Measurements from ENCODE around the gene GRIN3B.
A peak's percentile ranks its signal among the peaks of the same experiment; 100 is the strongest.

Gene GRIN3B

GRCh38 chr19:999379-999719 lies 870 bp upstream of the GRIN3B start:
- Histone ChIP-seq H3K36me3 (ENCODE audit: control insufficient read depth, insufficient read depth, low read length) (no peaks in the 10 kb centered on the region), H3K4me1 (ENCODE audit: control insufficient read depth, insufficient read depth, low read length) (no peaks in the 10 kb centered on the region; the same call in 1 of the 2 replicates), H3K9me3 (ENCODE audit: control insufficient read depth, insufficient read depth, low read length) (no peaks in the 10 kb centered on the region), H3K27ac (ENCODE audit: low read length) (no peak overlapping the region), H3K27me3 (ENCODE audit: control insufficient read depth, insufficient read depth, low read length) (peaks cover 7% of the 10 kb centered on the region), H3K4me3 (ENCODE audit: low read length) (no peak overlapping the region)
- no CpG with 5 or more reads among the region's 3 CpGs for WGBS (ENCODE audit: insufficient coverage, insufficient read length)
- DNase-seq (ENCODE audit: low read depth, low spot score) = no peak

- Histone ChIP-seq H3K4me3 (ENCODE audit: low read length) (peak overlapping the region; percentile 61; the same call in 1 of the 2 replicates), H3K9me3 (ENCODE audit: control insufficient read depth, insufficient read depth, low read length) (no peaks in the 10 kb centered on the region), H3K27ac (ENCODE audit: low read length) (no peak overlapping the region), H3K36me3 (ENCODE audit: control insufficient read depth, insufficient read depth, low read length) (no peaks in the 10 kb centered on the region), H3K27me3 (ENCODE audit: control insufficient read depth, insufficient read depth, low read length) (peaks cover 7% of the 10 kb centered on the region), H3K4me1 (ENCODE audit: control insufficient read depth, insufficient read depth, low read length) (no peaks in the 10 kb centered on the region; the same call in 1 of the 2 replicates)
- DNase-seq (ENCODE audit: low read depth, low spot score) = no peak
- WGBS (ENCODE audit: insufficient coverage, insufficient read length) = no CpG with 5 or more reads among the region's 73 CpGs
These were observed 645 bp downstream of the GRIN3B start for GRCh38 chr19:1000591-1001537.

GRCh38 chr19:1001538-1002166 lies 1.4 kb downstream of the GRIN3B start:
- no CpG with 5 or more reads among the region's 20 CpGs for WGBS (ENCODE audit: insufficient coverage, insufficient read length)
- Histone ChIP-seq H3K4me3 (ENCODE audit: low read length) (no peak overlapping the region), H3K27ac (ENCODE audit: low read length) (no peak overlapping the region), H3K9me3 (ENCODE audit: control insufficient read depth, insufficient read depth, low read length) (no peaks in the 10 kb centered on the region), H3K27me3 (ENCODE audit: control insufficient read depth, insufficient read depth, low read length) (peaks cover 7% of the 10 kb centered on the region), H3K36me3 (ENCODE audit: control insufficient read depth, insufficient read depth, low read length) (no peaks in the 10 kb centered on the region), H3K4me1 (ENCODE audit: control insufficient read depth, insufficient read depth, low read length) (no peaks in the 10 kb centered on the region; the same call in 1 of the 2 replicates)
- no peak for DNase-seq (ENCODE audit: low read depth, low spot score)

DNA sequence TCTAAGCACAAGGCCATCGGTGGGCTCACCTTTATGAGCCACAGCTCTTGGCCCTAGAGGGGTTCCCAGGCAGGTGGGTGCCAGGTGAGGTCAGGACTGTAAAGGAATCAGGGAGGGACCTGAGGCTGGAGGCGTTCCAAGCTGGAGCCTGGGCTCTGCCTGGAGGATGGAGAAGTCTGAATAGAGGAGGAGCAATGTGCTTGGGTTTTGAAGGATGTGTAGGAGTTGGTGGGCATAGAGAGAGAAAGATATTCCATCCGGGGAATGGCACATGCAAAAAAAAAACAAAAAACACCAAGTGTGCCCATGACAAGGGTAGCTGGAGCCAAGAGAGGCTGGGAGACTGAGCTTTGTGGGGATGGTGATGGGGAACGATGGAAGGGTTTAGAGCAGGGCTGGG lies 2.4 kb downstream of the GRIN3B start:
- H3K4me1 ChIP-seq (ENCODE audit: control insufficient read depth, insufficient read depth, low read length) = no peaks in the 10 kb centered on the region; the same call in 1 of the 2 replicates
- DNase-seq (ENCODE audit: low read depth, low spot score) = no peak
- no peak overlapping the region for H3K27ac ChIP-seq (ENCODE audit: low read length)
- H3K9me3 ChIP-seq (ENCODE audit: control insufficient read depth, insufficient read depth, low read length) = no peaks in the 10 kb centered on the region
- peaks cover 7% of the 10 kb centered on the region for H3K27me3 ChIP-seq (ENCODE audit: control insufficient read depth, insufficient read depth, low read length)
- no CpG with 5 or more reads among the region's 4 CpGs for WGBS (ENCODE audit: insufficient coverage, insufficient read length)
- no peak overlapping the region for H3K4me3 ChIP-seq (ENCODE audit: low read length)
- H3K36me3 ChIP-seq (ENCODE audit: control insufficient read depth, insufficient read depth, low read length) = no peaks in the 10 kb centered on the region

GRCh38 chr19:1003283-1003682 lies 3.1 kb downstream of the GRIN3B start:
- no peaks in the 10 kb centered on the region for H3K9me3 ChIP-seq (ENCODE audit: control insufficient read depth, insufficient read depth, low read length)
- no peaks in the 10 kb centered on the region for H3K36me3 ChIP-seq (ENCODE audit: control insufficient read depth, insufficient read depth, low read length)
- DNase-seq (ENCODE audit: low read depth, low spot score) = no peak
- no peak overlapping the region for H3K4me3 ChIP-seq (ENCODE audit: low read length)
- no CpG with 5 or more reads among the region's 37 CpGs for WGBS (ENCODE audit: insufficient coverage, insufficient read length)
- no peak overlapping the region for H3K27ac ChIP-seq (ENCODE audit: low read length)
- peaks cover 7% of the 10 kb centered on the region for H3K27me3 ChIP-seq (ENCODE audit: control insufficient read depth, insufficient read depth, low read length)
- no peaks in the 10 kb centered on the region; the same call in 1 of the 2 replicates for H3K4me1 ChIP-seq (ENCODE audit: control insufficient read depth, insufficient read depth, low read length)

GRCh38 chr19:1004204-1004802 lies 4.1 kb downstream of the GRIN3B start:
- Histone ChIP-seq H3K27ac (ENCODE audit: low read length) (no peak overlapping the region), H3K4me3 (ENCODE audit: low read length) (no peak overlapping the region), H3K36me3 (ENCODE audit: control insufficient read depth, insufficient read depth, low read length) (no peaks in the 10 kb centered on the region; the same call in 1 of the 2 replicates), H3K9me3 (ENCODE audit: control insufficient read depth, insufficient read depth, low read length) (no peaks in the 10 kb centered on the region), H3K4me1 (ENCODE audit: control insufficient read depth, insufficient read depth, low read length) (no peaks in the 10 kb centered on the region; the same call in 1 of the 2 replicates), H3K27me3 (ENCODE audit: control insufficient read depth, insufficient read depth, low read length) (peaks cover 7% of the 10 kb centered on the region)
- no peak for DNase-seq (ENCODE audit: low read depth, low spot score)
- no CpG with 5 or more reads among the region's 32 CpGs for WGBS (ENCODE audit: insufficient coverage, insufficient read length)

DNA sequence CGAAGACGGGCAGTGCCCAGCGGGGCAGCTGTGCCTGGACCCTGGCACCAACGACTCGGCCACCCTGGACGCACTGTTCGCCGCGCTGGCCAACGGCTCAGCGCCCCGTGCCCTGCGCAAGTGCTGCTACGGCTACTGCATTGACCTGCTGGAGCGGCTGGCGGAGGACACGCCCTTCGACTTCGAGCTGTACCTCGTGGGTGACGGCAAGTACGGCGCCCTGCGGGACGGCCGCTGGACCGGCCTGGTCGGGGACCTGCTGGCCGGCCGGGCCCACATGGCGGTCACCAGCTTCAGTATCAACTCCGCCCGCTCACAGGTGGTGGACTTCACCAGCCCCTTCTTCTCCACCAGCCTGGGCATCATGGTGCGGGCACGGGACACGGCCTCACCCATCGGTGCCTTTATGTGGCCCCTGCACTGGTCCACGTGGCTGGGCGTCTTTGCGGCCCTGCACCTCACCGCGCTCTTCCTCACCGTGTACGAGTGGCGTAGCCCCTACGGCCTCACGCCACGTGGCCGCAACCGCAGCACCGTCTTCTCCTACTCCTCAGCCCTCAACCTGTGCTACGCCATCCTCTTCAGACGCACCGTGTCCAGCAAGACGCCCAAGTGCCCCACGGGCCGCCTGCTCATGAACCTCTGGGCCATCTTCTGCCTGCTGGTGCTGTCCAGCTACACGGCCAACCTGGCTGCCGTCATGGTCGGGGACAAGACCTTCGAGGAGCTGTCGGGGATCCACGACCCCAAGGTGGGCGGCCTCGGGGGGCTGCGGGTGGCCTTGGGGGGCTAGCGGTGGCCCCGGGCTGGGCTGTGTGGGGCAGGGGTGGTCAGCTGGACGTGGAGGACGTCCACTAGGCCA lies 4.8 kb downstream of the GRIN3B start:
- WGBS (ENCODE audit: insufficient coverage, insufficient read length) = no CpG with 5 or more reads among the region's 70 CpGs
- no peak overlapping the region for H3K4me3 ChIP-seq (ENCODE audit: low read length)
- peaks cover 7% of the 10 kb centered on the region for H3K27me3 ChIP-seq (ENCODE audit: control insufficient read depth, insufficient read depth, low read length)
- no peaks in the 10 kb centered on the region; the same call in 1 of the 2 replicates for H3K4me1 ChIP-seq (ENCODE audit: control insufficient read depth, insufficient read depth, low read length)
- DNase-seq (ENCODE audit: low read depth, low spot score) = no peak
- peaks cover 1% of the 10 kb centered on the region for H3K36me3 ChIP-seq (ENCODE audit: control insufficient read depth, insufficient read depth, low read length)
- H3K27ac ChIP-seq (ENCODE audit: low read length) = no peak overlapping the region
- no peaks in the 10 kb centered on the region for H3K9me3 ChIP-seq (ENCODE audit: control insufficient read depth, insufficient read depth, low read length)

DNA sequence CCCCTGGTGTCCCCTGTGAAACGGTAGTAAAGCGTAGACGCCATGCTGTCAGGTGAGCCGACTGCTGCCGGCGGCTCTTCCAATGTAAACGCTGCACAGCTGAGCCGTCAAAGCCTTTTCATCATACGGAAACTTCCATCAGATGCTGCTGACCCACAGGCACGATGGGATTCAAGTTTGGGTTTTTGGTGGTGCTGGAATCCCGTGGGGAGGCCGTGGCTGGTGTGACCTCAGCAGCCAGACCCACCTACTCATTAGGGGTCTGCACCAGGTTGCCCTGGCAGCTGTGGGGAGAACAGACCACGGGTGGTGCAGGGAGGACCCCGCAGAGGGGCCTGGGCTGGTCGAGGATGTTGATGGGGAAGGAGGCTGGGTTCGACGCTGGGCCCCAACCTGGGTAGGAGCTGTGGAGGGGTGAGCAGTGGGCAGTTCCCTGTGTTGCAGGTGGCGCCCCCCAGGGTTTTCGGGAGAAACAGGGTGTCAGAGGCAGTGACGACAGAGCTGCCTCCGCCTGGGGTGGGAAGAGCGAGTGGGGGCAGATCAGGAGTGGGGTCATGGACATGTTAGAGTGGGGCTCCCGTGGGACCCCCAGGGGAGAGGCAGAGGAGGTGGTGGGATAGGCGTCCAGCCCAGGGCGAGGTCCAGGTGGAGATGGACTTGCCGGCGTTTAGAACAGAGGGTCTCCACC lies 6.6 kb downstream of the GRIN3B start:
- Histone ChIP-seq H3K27ac (ENCODE audit: low read length) (no peak overlapping the region), H3K27me3 (ENCODE audit: control insufficient read depth, insufficient read depth, low read length) (no peaks in the 10 kb centered on the region), H3K4me1 (ENCODE audit: control insufficient read depth, insufficient read depth, low read length) (no peaks in the 10 kb centered on the region; the same call in 1 of the 2 replicates), H3K36me3 (ENCODE audit: control insufficient read depth, insufficient read depth, low read length) (peaks cover 16% of the 10 kb centered on the region), H3K9me3 (ENCODE audit: control insufficient read depth, insufficient read depth, low read length) (no peaks in the 10 kb centered on the region), H3K4me3 (ENCODE audit: low read length) (no peak overlapping the region)
- DNase-seq (ENCODE audit: low read depth, low spot score) = no peak
- WGBS (ENCODE audit: insufficient coverage, insufficient read length) = no CpG with 5 or more reads among the region's 27 CpGs

DNA sequence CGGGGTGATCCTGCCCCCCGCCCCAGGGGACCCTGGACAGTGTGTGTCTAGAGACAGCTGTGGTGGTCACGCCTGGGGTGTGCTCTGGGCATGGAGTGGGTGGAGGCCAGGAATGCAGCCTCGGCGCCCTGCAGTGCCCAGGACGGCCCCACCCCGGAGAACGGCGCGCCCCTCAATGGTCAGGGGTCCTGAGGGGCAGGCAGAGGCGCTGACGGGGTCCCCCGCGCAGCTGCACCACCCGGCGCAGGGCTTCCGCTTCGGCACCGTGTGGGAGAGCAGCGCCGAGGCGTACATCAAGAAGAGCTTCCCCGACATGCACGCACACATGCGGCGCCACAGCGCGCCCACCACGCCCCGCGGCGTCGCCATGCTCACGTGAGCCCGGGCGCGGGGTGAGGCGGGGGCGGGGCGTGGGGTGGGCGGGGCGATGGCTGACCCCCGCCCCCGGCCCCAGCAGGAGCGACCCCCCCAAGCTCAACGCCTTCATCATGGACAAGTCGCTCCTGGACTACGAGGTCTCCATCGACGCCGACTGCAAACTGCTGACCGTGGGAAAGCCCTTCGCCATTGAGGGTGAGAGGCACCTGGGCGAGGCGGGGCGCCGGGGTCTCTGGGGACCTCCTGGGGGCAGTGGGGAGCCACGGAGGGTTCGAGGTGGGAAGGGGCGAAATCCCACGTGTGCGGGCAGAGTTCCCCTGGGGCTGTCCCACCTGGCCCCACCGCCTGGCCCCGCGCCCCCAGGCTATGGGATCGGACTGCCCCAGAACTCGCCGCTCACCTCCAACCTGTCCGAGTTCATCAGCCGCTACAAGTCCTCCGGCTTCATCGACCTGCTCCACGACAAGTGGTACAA lies 7.4 kb downstream of the GRIN3B start:
- WGBS (ENCODE audit: insufficient coverage, insufficient read length) = no CpG with 5 or more reads among the region's 73 CpGs
- H3K4me1 ChIP-seq (ENCODE audit: control insufficient read depth, insufficient read depth, low read length) = no peaks in the 10 kb centered on the region; the same call in 1 of the 2 replicates
- H3K9me3 ChIP-seq (ENCODE audit: control insufficient read depth, insufficient read depth, low read length) = no peaks in the 10 kb centered on the region
- H3K36me3 ChIP-seq (ENCODE audit: control insufficient read depth, insufficient read depth, low read length) = peaks cover 20% of the 10 kb centered on the region
- no peak overlapping the region for H3K4me3 ChIP-seq (ENCODE audit: low read length)
- H3K27ac ChIP-seq (ENCODE audit: low read length) = no peak overlapping the region
- no peaks in the 10 kb centered on the region for H3K27me3 ChIP-seq (ENCODE audit: control insufficient read depth, insufficient read depth, low read length)
- no peak for DNase-seq (ENCODE audit: low read depth, low spot score)
